ENCODE measurements around the gene TMEM220.

The TMEM220 gene

DNA sequence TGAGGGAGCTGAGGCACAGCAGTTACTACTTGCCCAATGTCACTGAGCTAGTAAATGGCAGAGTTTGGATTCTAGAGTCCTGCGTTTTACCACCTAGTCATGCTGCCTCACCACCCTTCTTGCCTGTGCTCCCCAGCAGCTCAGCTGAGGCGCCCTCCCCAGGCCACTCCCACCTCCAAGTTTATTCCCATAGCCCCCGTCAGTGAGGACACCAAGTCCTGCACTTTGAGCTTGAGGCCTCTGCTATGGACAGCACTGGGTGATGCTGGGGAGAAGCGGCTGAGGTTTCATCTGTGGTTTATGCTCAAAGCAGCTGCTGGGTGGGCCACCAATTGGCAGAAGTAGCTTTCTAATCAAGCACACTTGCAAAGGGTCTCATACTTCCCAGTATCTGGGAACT, 37.4 kb upstream of the TMEM220 start:
- no peaks in the 10 kb centered on the region for H3K36me3 ChIP-seq (ENCODE audit: insufficient read depth)
- no peak overlapping the region for H3K27ac ChIP-seq
- no peak overlapping the region for H3K4me3 ChIP-seq (IDR thresholded peaks at IDR 0.05; ENCODE audit: insufficient read depth, low read depth, low read length)
- TF ChIP-seq, protein P1, sequence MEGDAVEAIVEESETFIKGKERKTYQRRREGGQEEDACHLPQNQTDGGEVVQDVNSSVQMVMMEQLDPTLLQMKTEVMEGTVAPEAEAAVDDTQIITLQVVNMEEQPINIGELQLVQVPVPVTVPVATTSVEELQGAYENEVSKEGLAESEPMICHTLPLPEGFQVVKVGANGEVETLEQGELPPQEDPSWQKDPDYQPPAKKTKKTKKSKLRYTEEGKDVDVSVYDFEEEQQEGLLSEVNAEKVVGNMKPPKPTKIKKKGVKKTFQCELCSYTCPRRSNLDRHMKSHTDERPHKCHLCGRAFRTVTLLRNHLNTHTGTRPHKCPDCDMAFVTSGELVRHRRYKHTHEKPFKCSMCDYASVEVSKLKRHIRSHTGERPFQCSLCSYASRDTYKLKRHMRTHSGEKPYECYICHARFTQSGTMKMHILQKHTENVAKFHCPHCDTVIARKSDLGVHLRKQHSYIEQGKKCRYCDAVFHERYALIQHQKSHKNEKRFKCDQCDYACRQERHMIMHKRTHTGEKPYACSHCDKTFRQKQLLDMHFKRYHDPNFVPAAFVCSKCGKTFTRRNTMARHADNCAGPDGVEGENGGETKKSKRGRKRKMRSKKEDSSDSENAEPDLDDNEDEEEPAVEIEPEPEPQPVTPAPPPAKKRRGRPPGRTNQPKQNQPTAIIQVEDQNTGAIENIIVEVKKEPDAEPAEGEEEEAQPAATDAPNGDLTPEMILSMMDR (conservative IDR thresholded peaks at IDR 0.05; ENCODE audit: low read depth, low read length), result no peak
- H4K20me1 ChIP-seq (ENCODE audit: insufficient read depth), result no peaks in the 10 kb centered on the region
- H3K27me3 ChIP-seq (ENCODE audit: insufficient read depth, low read depth), result no peaks in the 10 kb centered on the region
- H3K4me1 ChIP-seq (ENCODE audit: low read depth, poor library complexity, severe bottlenecking), result no peaks in the 10 kb centered on the region
- H3K79me2 ChIP-seq (ENCODE audit: insufficient read depth, low read depth), result no peaks in the 10 kb centered on the region
- no peak overlapping the region for H3K9ac ChIP-seq
- no peak overlapping the region for H3K4me2 ChIP-seq
- no peak overlapping the region for H2AFZ ChIP-seq (ENCODE audit: low read depth)

DNA sequence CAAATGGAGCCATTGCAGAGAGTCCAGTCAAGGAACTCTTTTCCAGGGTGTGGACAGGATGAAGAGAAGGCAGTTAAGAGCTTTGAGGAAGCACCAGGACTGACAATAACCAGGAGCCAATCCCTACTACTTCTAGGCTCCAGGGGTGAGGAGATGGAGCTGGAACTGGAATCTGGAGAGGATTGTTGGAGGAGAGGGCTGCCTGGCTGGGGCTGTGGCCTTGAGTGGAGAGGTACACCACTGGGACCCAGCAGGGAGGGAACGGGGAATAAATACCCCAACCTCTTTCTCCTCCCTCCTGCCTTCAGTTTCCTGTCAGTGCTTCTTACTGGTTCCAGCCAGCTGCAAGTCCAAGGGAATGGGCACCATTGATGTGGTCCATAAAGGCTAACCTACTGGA, 32.2 kb upstream of the TMEM220 start:
- TF ChIP-seq, protein P1 (conservative IDR thresholded peaks at IDR 0.05; ENCODE audit: low read depth, low read length), result no peak
- H3K9ac ChIP-seq, result no peak overlapping the region
- no peaks in the 10 kb centered on the region for H3K36me3 ChIP-seq (ENCODE audit: insufficient read depth)
- no peaks in the 10 kb centered on the region for H3K27me3 ChIP-seq (ENCODE audit: insufficient read depth, low read depth)
- no peaks in the 10 kb centered on the region for H4K20me1 ChIP-seq (ENCODE audit: insufficient read depth)
- no peaks in the 10 kb centered on the region for H3K79me2 ChIP-seq (ENCODE audit: insufficient read depth, low read depth)
- H3K4me1 ChIP-seq (ENCODE audit: low read depth, poor library complexity, severe bottlenecking), result no peaks in the 10 kb centered on the region
- H2AFZ ChIP-seq (ENCODE audit: low read depth), result no peak overlapping the region
- no peak overlapping the region for H3K4me3 ChIP-seq (IDR thresholded peaks at IDR 0.05; ENCODE audit: insufficient read depth, low read depth, low read length)
- H3K4me2 ChIP-seq, result no peak overlapping the region
- H3K27ac ChIP-seq, result no peak overlapping the region

DNA sequence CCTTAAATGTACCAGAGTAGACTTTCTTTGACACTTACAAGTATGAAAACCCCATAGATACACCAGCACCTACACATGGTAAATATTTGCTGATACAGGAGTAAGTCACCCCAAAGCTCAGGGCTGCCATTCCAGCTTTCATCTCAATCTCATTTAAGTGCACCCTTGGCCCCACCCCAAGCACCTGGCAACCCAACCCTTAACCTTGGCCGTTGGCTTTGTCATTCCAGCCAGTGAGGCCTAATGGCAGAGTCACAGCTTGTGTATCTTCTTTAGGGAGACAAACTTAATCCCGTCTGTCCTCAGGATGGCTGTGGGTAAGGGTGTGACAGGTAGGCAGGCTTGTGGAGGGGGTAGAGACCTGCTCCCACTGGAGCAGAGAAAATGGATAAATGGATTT, 31.5 kb upstream of the TMEM220 start:
- H3K4me3 ChIP-seq (IDR thresholded peaks at IDR 0.05; ENCODE audit: insufficient read depth, low read depth, low read length), result no peak overlapping the region
- H3K27me3 ChIP-seq (ENCODE audit: insufficient read depth, low read depth), result no peaks in the 10 kb centered on the region
- no peaks in the 10 kb centered on the region for H3K79me2 ChIP-seq (ENCODE audit: insufficient read depth, low read depth)
- H3K9ac ChIP-seq, result no peak overlapping the region
- H3K4me2 ChIP-seq, result no peak overlapping the region
- no peak overlapping the region for H3K27ac ChIP-seq
- TF ChIP-seq, protein P1 (conservative IDR thresholded peaks at IDR 0.05; ENCODE audit: low read depth, low read length), result no peak
- no peak overlapping the region for H2AFZ ChIP-seq (ENCODE audit: low read depth)
- H3K36me3 ChIP-seq (ENCODE audit: insufficient read depth), result no peaks in the 10 kb centered on the region
- H4K20me1 ChIP-seq (ENCODE audit: insufficient read depth), result no peaks in the 10 kb centered on the region
- no peaks in the 10 kb centered on the region for H3K4me1 ChIP-seq (ENCODE audit: low read depth, poor library complexity, severe bottlenecking)

DNA sequence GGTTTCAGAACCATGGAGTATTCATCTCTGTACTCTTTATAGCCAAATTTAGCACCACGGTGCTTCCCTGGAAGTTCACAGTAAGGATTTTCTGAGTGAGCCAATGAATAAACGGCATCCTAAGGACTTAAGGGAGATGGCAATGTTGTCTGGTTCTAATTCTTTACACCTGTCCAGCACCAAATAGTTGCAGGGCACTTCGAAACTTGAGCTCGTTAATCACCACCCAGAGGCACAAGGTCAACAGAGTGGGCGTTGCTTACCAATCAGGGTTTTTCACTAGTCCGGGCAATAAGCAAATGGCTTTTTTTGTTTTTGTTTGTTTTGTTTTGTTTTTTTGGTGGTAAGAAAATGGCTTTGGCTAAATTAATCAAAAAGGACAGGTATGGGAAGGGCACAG, 28.2 kb upstream of the TMEM220 start:
- Histone ChIP-seq H3K36me3 (ENCODE audit: insufficient read depth) (no peaks in the 10 kb centered on the region), H3K9ac (no peak overlapping the region), H4K20me1 (ENCODE audit: insufficient read depth) (no peaks in the 10 kb centered on the region), H3K27me3 (ENCODE audit: insufficient read depth, low read depth) (no peaks in the 10 kb centered on the region), H3K4me1 (ENCODE audit: low read depth, poor library complexity, severe bottlenecking) (no peaks in the 10 kb centered on the region), H3K79me2 (ENCODE audit: insufficient read depth, low read depth) (no peaks in the 10 kb centered on the region), H2AFZ (ENCODE audit: low read depth) (no peak overlapping the region), H3K27ac (no peak overlapping the region), H3K4me3 (IDR thresholded peaks at IDR 0.05; ENCODE audit: insufficient read depth, low read depth, low read length) (no peak overlapping the region), H3K4me2 (no peak overlapping the region)
- TF ChIP-seq, protein P1 (conservative IDR thresholded peaks at IDR 0.05; ENCODE audit: low read depth, low read length), result no peak

DNA sequence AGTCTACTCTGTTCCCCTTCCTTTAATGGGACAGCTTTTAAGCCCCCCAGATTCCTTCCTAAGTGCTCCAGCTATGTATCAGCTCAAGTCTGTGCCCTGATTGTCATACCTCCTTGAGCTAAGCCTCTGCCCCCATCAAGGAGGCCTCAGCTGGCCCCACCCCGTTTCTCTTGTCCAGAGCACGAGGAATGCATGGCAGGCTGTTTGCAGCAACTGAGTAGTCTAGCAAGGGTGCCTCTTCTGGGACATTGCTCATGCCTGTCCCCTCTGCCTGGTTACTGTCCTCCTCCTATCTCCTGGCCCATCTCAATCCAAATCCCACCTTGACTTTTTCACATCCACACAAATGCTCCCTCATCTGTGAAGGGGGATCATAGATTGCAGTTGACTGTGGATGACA, 27.8 kb upstream of the TMEM220 start:
- Histone ChIP-seq H3K9ac (no peak overlapping the region), H4K20me1 (ENCODE audit: insufficient read depth) (no peaks in the 10 kb centered on the region), H3K4me3 (IDR thresholded peaks at IDR 0.05; ENCODE audit: insufficient read depth, low read depth, low read length) (no peak overlapping the region), H3K27ac (no peak overlapping the region), H3K27me3 (ENCODE audit: insufficient read depth, low read depth) (no peaks in the 10 kb centered on the region), H3K36me3 (ENCODE audit: insufficient read depth) (no peaks in the 10 kb centered on the region), H3K4me1 (ENCODE audit: low read depth, poor library complexity, severe bottlenecking) (no peaks in the 10 kb centered on the region), H2AFZ (ENCODE audit: low read depth) (no peak overlapping the region), H3K79me2 (ENCODE audit: insufficient read depth, low read depth) (no peaks in the 10 kb centered on the region), H3K4me2 (no peak overlapping the region)
- TF ChIP-seq, protein P1 (conservative IDR thresholded peaks at IDR 0.05; ENCODE audit: low read depth, low read length), result no peak
